Liver (tissue), 9 donors: Measurements from ENCODE around the gene OR7G1. TPM values are rescaled to one million over a fixed set of nuclear protein-coding genes. Genes with fewer than 3 reads are reported as not detected.

Experiments
- DNase-seq: peaks from one replicate; pipeline ENCODE4 v3.0.0-alpha.2; 2017; ENCODE audit warnings: low spot score
- H3K27ac ChIP-seq, 2 donors: one replicate each; pipeline ENCODE4 v1.7.0; 2013; ENCODE audit warnings: inconsistent platforms in 2 of 2, low read length in 2 of 2, control low read depth in 1 of 2, low read depth in 1 of 2, mild to moderate bottlenecking in 1 of 2
- H3K27me3 ChIP-seq, 4 donors: one replicate each; pipeline versions ENCODE4 v1.6.1 to v1.7.0; 2013; ENCODE audit warnings: low read length in 3 of 4, inconsistent platforms in 1 of 4, mild to moderate bottlenecking in 1 of 4, moderate library complexity in 1 of 4; ENCODE audit not compliant: control insufficient read depth in 4 of 4, insufficient read depth in 4 of 4
- H3K36me3 ChIP-seq, 4 donors: one replicate each; pipeline versions ENCODE4 v1.6.1 to v1.7.0; 2013; ENCODE audit warnings: low read length in 3 of 4, mild to moderate bottlenecking in 3 of 4, low read depth in 1 of 4, moderate library complexity in 1 of 4; ENCODE audit not compliant: control insufficient read depth in 4 of 4, insufficient read depth in 3 of 4
- H3K4me1 ChIP-seq, 4 donors: one replicate each; pipeline versions ENCODE4 v1.6.1 to v1.7.0; 2013; ENCODE audit warnings: low read length in 3 of 4, mild to moderate bottlenecking in 3 of 4, moderate library complexity in 1 of 4; ENCODE audit not compliant: control insufficient read depth in 4 of 4, insufficient read depth in 4 of 4
- H3K4me3 ChIP-seq, 3 donors: one replicate each; pipeline versions ENCODE4 v1.6.1 to v1.7.0; 2013; ENCODE audit warnings: low read length in 3 of 3, control low read depth in 1 of 3, low read depth in 1 of 3, mild to moderate bottlenecking in 1 of 3
- H3K9ac ChIP-seq, 2 donors: one replicate each; pipeline ENCODE4 v1.7.0; 2013; ENCODE audit warnings: low read length in 2 of 2, mild to moderate bottlenecking in 2 of 2, moderate library complexity in 2 of 2, control low read depth in 1 of 2, low read depth in 1 of 2
- H3K9me3 ChIP-seq, 4 donors: one replicate each; pipeline versions ENCODE4 v1.6.1 to v1.7.0; 2013; ENCODE audit warnings: low read length in 3 of 4; ENCODE audit not compliant: control insufficient read depth in 4 of 4
- EGR1 ChIP-seq, 2 donors: IDR thresholded peaks; 2 replicates each; pipeline ENCODE4 v1.6.1; 2016 to 2018; ENCODE audit warnings: antibody characterized with exemption in 2 of 2, low read depth in 2 of 2
- FOXA1 ChIP-seq: IDR thresholded peaks from 2 replicates; pipeline ENCODE4 v1.6.1; 2016; ENCODE audit warnings: antibody characterized with exemption
- GABPA ChIP-seq, 2 donors: IDR thresholded peaks in 1 of 2; conservative IDR thresholded peaks in 1 of 2; 2 replicates each; pipeline ENCODE4 v1.6.1; 2016; ENCODE audit warnings: antibody characterized with exemption in 2 of 2, mild to moderate bottlenecking in 1 of 2, moderate library complexity in 1 of 2
- HNF4A ChIP-seq, 2 donors: conservative IDR thresholded peaks; 2 replicates each; pipeline ENCODE4 v1.6.1; 2016; ENCODE audit warnings: antibody characterized with exemption in 2 of 2, mild to moderate bottlenecking in 2 of 2
- HNF4G ChIP-seq: IDR thresholded peaks from 2 replicates; pipeline ENCODE4 v1.6.1; 2016; ENCODE audit warnings: antibody characterized with exemption
- NR2F2 ChIP-seq: IDR thresholded peaks from 2 replicates; pipeline ENCODE4 v1.6.1; 2016; ENCODE audit warnings: antibody characterized with exemption
- RAD21 ChIP-seq, 2 donors: IDR thresholded peaks; 2 replicates each; pipeline ENCODE4 v1.6.1; 2016; ENCODE audit warnings: antibody characterized with exemption in 2 of 2, mild to moderate bottlenecking in 2 of 2
- REST ChIP-seq: IDR thresholded peaks from 2 replicates; pipeline ENCODE4 v1.6.1; 2016; ENCODE audit warnings: antibody characterized with exemption, mild to moderate bottlenecking
- RXRA ChIP-seq, 2 donors: IDR thresholded peaks; 2 replicates each; pipeline ENCODE4 v1.6.1; 2017 to 2018; ENCODE audit warnings: antibody characterized with exemption in 2 of 2, mild to moderate bottlenecking in 1 of 2
- SP1 ChIP-seq: IDR thresholded peaks from 2 replicates; pipeline ENCODE4 v1.6.1; 2018; ENCODE audit warnings: antibody characterized with exemption, mild to moderate bottlenecking
- TAF1 ChIP-seq: conservative IDR thresholded peaks from 2 replicates; pipeline ENCODE4 v1.6.1; 2016; ENCODE audit warnings: antibody characterized with exemption, mild to moderate bottlenecking
- YY1 ChIP-seq: IDR thresholded peaks from 2 replicates; pipeline ENCODE4 v1.6.1; 2016; ENCODE audit warnings: antibody characterized with exemption, mild to moderate bottlenecking
- ZBTB33 ChIP-seq: IDR thresholded peaks from 2 replicates; pipeline ENCODE4 v1.6.1; 2016; ENCODE audit warnings: antibody characterized with exemption
- WGBS: extraction: QIAGEN DNeasy Blood & Tissue Kit; methylation state at CpG from one replicate; pipeline ENCODE4 v1.1.7; 2013; 5-methylcytosine and 5-hydroxymethylcytosine counted together
- polyA plus RNA-seq, 2 donors: library from polyadenylated mRNA; stranded (reverse) in 1 of 2; unstranded in 1 of 2; fragments of 200-250 nt in 1 of 2; fragments of >200 nt in 1 of 2; fragmentation: Nextera tagmentation in 1 of 2; extraction: Ambion mirVana in 1 of 2; gene quantifications; one replicate each; pipeline versions ENCODE4 v1.2.1 to v1.2.3, GENCODE V29; 2013 to 2015
- total RNA-seq, 2 donors: library from RNA; depleted of rRNA; stranded (reverse); fragments of >200 nt; gene quantifications; one replicate each; pipeline ENCODE4 v1.2.3, GENCODE V29; 2014
- TF ChIP-seq, protein P1 (sequence below): IDR thresholded peaks from 2 replicates; pipeline ENCODE4 v1.6.1; 2016; ENCODE audit warnings: antibody characterized with exemption
- TF ChIP-seq, protein P2 (sequence below): fragments of 150-350 bp; IDR thresholded peaks from 2 replicates; pipeline ENCODE4 v1.5.1; 2017; ENCODE audit warnings: improper control_type of control experiment, low read depth, low read length; ENCODE audit not compliant: missing input control
- TF ChIP-seq, protein P3 (sequence below): IDR thresholded peaks from 2 replicates; pipeline ENCODE4 v1.6.1; 2016; ENCODE audit warnings: antibody characterized with exemption
- donor health status: healthy.
- donor health status: healthy.
- donor health status: healthy.
- donor health status: healthy.
- donor health status: healthy.

Gene OR7G1
- total RNA-seq (not detected), polyA plus RNA-seq (not detected)

DNA sequence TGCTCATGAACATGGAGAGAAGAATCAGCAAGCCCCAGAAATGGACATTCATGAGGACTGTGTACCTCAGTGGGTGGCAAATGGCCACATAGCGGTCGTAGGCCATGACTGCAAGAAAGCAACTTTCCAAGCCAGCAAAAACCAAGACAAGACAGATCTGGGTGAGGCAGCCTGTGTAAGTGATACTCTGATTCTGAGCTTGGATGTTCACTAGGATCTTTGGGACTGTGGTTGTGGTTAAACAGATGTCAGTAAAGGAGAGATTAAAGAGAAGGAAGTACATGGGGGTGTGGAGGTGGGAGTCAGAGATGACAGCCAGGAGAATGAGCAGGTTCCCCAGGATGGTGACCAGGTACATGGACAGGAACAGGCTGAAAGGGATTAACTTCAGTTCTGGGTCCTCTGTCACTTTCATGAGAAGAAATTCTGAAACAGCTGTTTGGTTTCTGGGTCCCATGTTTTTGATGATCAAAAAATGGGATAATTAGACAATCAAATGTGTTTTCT, at the start of gene OR7G1:
Gene OR7G1 (minus strand): TSS at position 457 of the 507 bp plus-strand sequence. CDS start 0 bp downstream, at position 457.
- TF ChIP-seq HNF4G (no peak), ZBTB33 (no peak), SP1 (no peak), RAD21 (IDR thresholded peaks at IDR 0.05) (no peak), REST (no peak)
- TF ChIP-seq, protein P1, sequence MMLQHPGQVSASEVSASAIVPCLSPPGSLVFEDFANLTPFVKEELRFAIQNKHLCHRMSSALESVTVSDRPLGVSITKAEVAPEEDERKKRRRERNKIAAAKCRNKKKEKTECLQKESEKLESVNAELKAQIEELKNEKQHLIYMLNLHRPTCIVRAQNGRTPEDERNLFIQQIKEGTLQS: no peak
- Histone ChIP-seq H3K9ac (no peak within 1 kb of the TSS), H3K4me1 (no peaks in the 10 kb centered on the region), H3K27ac (no peak within 1 kb of the TSS), H3K27me3 (peaks cover 0 to 3% (median 0%) of the 10 kb centered on the region in 4 donors), H3K36me3 (no peaks in the 10 kb centered on the region), H3K4me3 (no peak within 1 kb of the TSS), H3K9me3 (peaks cover 0 to 3% (median under 1%) of the 10 kb centered on the region in 4 donors)
- DNase-seq: no peak
- WGBS: 74% methylated on average over 2 of the region's 2 CpGs

DNA sequence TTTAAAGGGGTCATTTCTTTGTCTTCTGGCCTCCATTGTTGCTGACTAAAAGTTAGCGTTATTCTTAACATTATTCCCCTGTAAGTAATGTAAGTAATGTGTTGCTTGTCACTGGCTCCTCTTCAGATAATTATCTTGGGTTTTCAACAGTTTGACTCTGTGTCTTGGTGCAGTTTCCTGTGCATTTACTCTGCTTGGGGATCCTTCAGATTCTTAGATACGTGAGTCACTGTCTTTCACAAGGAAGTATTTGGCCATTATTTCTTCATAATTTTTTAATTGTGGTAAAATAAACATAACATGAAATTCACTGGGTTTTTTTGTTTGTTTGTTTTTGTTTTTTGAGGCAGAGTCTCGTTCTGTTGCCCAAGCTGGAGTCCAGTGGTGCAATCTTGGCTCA, 49.7 kb upstream of the OR7G1 start:
- no peaks in the 10 kb centered on the region for H3K27me3 ChIP-seq
- H3K4me3 ChIP-seq: no peak overlapping the region
- 96% methylated on average over 3 of the region's 3 CpGs for WGBS

More for the DNA sequence above, 49.7 kb upstream of the OR7G1 start:
- H3K4me1 ChIP-seq: no peaks in the 10 kb centered on the region
- peaks cover 15 to 43% (median 36%) of the 10 kb centered on the region in 4 donors for H3K36me3 ChIP-seq
- peaks cover 16 to 19% (median 18%) of the 10 kb centered on the region in 4 donors for H3K9me3 ChIP-seq
- no peak overlapping the region for H3K9ac ChIP-seq
- H3K27ac ChIP-seq: no peak overlapping the region
- no peak for DNase-seq
- TF ChIP-seq RAD21 (IDR thresholded peaks at IDR 0.05): no peak
- no peak for TF ChIP-seq RXRA (IDR thresholded peaks at IDR 0.05)
- no peak for TF ChIP-seq GABPA (IDR thresholded peaks at IDR 0.05 in 1 of 2, conservative IDR thresholded peaks at IDR 0.05 in 1 of 2)
- no peak for TF ChIP-seq TAF1
- no peak for TF ChIP-seq HNF4A (conservative IDR thresholded peaks at IDR 0.05)
- TF ChIP-seq YY1: no peak
- TF ChIP-seq EGR1 (IDR thresholded peaks at IDR 0.05; ENCODE audit: low read depth in 2 of 2): no peak
- TF ChIP-seq NR2F2: no peak
- TF ChIP-seq ZBTB33: no peak
- no peak for TF ChIP-seq FOXA1
- TF ChIP-seq, protein P2, sequence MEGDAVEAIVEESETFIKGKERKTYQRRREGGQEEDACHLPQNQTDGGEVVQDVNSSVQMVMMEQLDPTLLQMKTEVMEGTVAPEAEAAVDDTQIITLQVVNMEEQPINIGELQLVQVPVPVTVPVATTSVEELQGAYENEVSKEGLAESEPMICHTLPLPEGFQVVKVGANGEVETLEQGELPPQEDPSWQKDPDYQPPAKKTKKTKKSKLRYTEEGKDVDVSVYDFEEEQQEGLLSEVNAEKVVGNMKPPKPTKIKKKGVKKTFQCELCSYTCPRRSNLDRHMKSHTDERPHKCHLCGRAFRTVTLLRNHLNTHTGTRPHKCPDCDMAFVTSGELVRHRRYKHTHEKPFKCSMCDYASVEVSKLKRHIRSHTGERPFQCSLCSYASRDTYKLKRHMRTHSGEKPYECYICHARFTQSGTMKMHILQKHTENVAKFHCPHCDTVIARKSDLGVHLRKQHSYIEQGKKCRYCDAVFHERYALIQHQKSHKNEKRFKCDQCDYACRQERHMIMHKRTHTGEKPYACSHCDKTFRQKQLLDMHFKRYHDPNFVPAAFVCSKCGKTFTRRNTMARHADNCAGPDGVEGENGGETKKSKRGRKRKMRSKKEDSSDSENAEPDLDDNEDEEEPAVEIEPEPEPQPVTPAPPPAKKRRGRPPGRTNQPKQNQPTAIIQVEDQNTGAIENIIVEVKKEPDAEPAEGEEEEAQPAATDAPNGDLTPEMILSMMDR: no peak
- TF ChIP-seq, protein P3, sequence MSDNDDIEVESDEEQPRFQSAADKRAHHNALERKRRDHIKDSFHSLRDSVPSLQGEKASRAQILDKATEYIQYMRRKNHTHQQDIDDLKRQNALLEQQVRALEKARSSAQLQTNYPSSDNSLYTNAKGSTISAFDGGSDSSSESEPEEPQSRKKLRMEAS: no peak
- no peak for TF ChIP-seq SP1
